Middle frontal gyrus (tissue), 1 donor: ENCODE data around the gene APOBEC3H.

Experiments used
- DNase-seq: peaks from one replicate; pipeline ENCODE4 v3.0.0-alpha.2; 2015; ENCODE audit warnings: low spot score; ENCODE audit errors: extremely low spot score

Gene APOBEC3H

DNA sequence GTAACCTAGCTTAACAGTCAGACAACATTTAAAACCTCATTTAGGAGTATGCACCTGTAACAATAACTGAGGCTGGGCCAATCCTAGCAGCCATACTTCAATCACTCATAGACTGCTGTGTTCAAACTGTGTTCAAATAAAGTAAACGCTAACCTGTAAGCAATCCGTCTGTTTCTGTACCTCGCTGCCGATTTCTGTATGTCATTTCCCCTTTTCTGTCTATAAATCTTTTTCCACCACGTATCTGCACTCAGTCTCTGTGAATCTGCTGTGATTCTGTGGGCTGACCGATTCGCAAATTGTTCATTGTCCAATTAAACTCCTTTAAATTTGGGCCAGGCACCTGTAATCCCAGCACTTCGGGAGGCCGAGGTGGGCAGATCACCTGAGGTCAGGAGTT, 12.3 kb downstream of the APOBEC3H start:
- no peak for DNase-seq

DNA sequence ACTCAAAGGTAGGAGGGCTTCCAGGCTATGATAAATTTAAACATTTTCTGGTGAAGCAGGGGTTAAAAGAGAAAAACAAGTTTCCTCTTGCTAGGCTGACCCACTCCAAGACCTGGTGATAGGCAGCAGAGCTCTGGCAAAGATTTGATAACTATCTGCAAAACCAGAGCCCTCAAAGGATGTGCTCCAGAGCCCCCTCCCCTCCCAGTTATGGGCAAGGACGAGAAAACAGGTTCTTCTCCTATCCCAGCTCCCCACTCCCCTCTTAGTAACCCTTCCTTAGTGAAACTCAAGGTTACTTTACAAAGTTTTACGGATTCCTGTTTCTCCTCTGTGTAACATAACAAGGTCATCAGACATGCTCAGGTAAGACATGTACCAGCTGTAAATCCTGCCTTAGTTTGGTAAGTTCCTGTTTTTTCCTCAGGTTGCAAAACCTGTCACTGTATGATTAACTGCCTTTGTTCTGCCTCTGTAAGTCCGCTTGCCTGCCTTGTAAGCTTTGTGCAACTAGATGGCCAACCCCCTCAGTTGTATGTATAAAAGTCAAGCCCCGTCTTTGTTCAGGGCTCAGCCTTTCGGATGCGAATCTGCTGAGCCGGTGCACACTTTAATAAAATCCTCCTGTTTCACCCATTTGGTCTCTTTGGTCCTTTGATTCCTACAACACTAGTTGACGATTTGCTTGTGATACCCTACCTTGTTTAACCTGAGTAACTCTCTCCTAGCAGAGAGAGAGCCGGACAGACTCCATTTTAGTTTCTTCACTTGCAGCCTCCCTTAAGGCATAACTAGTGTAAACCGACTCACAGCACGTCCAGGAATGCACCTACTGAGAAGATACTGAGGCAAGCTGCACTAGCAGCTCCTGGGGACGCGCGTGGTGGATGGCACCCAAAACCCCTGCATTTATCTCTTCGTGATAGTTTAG, 13.9 kb downstream of the APOBEC3H start:
- DNase-seq, result no peak

DNA sequence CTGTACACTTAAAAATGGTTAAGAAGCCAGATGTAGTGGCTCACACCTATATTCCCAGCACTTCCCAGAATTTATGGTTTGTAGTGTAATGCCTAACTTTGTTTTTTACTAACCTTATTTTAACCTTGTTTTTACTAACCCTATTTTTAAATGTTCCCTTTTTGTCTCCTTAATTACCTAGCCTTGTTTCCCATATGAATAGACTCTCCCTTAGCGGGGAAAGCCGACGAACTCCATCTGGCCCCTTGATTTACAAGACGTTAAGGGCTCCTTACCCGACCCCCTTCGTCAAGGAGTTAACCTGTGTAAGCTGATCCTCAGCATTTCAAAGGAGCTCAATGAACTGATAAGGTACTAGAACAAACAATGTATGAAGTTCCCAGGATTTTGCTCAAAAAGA, 17.1 kb downstream of the APOBEC3H start:
- DNase-seq, result no peak

DNA sequence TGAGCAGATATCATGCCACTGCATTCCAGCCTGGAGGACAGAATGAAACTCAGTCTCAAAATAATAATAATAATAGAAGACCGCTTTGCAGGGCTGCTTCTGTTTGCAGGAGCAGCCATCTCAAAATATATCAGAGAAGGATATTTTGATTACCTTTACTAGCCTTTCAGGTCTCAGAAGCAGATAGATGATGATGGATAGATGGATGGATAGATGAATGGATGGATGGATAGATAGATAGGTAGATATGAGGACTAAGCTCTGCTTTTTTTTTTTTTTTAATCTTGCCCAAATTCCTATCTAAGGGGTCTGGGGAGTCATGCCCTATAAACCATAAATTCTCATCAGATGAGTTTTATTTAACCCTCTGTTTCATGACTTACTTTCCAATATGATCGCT, 18.5 kb downstream of the APOBEC3H start:
- no peak for DNase-seq

DNA sequence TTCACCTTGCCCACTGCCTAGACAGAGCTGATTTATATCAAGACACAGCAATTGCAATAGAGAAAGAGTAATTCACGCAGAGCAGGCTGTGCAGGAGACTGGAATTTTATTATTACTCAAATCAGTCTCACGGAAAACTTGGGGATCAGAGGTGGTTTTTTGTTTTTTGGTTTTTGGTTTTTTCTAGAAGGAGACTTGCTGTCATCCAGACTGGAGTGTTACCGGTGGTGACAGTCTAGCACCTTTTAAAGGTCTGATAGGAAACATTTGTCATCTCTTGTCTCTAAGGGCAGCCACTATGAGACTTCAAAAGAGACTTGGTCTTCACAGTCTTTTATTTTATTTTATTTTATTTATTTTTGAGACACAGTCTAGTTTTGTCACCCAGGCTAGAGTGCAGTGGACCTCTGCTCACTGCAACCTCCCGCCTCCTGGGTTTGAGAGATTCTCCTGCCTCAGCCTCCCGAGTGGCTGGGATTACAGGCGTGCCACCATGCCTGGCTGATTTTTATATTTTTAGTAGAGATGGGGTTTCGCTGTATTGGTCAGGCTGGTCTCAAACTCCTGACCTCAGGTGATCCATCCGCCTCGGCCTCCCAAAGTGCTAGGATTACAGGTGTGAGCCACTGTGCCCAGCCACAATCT, 19.1 kb downstream of the APOBEC3H start:
- no peak for DNase-seq

DNA sequence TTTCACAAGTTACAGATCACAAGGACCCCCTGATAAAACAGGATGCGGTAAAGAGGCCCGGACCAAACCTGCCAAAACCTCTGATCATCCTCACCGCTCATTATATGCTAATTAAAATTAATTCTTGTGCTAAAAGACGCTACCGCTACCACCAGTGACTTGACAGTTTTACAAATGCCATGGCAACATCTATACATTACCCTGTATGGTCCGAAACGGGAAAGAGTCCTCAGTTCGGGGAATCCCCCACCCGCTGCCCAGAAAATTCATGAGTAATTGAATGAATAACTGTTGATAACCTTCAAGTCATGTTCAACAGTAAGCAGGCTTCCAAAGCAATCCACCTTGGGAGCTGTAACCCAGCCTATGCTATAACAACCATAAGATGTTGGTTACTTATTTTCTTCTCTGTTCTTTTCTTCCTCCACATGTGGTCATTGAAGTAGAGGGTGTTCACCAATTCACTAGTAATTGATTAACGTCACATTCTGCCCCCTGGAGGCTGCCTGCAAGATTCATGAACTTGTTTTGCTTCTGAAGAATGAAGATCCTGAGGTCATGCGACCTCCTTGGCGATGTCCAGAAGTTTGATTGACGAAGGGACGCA, 20.6 kb downstream of the APOBEC3H start:
- no peak for DNase-seq

DNA sequence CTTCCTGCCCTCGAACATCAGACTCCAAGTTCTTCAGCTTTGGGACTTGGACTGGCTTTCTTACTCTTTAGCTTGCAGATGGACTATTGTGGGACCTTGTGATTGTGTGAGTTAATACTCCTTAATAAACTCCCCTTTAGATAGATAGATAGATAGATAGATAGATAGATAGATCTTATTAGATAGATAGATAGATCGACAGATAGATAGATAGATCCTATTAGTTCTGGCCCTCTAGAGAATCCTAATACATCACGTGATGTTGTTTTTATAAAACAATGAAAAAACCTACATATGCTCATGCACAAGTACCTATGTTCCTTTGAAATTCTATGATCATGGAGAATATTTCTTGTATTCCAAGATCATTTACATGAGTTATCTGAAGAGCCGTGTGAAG, 23.9 kb downstream of the APOBEC3H start:
- no peak for DNase-seq

DNA sequence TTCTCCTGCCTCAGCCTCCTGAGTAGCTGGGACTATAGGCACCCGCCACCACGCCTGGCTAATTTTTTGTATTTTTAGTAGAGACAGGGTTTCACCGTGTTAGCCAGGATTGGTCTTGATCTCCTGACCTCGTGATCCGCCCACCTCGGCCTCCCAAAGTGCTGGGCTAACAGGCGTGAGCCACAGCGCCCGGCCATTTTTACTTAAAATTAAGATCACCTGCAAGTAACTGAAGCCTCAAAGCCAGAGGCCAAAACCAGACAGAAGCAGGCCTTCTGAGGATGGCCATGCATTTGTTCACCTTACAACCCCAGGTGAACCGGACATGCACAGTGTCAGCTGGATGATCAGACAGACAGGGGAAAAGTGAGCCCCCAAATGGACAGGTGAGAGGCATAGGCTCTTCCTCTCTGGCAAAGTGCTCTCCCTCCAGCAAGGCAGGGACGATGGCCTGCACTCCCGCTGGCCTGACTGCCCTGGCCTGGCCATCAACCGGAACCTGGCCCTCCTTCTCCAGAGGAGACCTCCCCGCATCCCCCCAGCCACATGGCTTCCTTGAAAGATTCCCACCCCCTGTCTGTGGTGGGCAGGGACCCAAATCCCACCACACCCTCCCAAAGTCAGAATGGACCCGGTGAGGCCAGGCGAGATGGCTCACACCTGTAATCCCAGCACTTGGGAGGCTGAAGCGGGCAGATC, 25.9 kb downstream of the APOBEC3H start:
- no peak for DNase-seq

DNA sequence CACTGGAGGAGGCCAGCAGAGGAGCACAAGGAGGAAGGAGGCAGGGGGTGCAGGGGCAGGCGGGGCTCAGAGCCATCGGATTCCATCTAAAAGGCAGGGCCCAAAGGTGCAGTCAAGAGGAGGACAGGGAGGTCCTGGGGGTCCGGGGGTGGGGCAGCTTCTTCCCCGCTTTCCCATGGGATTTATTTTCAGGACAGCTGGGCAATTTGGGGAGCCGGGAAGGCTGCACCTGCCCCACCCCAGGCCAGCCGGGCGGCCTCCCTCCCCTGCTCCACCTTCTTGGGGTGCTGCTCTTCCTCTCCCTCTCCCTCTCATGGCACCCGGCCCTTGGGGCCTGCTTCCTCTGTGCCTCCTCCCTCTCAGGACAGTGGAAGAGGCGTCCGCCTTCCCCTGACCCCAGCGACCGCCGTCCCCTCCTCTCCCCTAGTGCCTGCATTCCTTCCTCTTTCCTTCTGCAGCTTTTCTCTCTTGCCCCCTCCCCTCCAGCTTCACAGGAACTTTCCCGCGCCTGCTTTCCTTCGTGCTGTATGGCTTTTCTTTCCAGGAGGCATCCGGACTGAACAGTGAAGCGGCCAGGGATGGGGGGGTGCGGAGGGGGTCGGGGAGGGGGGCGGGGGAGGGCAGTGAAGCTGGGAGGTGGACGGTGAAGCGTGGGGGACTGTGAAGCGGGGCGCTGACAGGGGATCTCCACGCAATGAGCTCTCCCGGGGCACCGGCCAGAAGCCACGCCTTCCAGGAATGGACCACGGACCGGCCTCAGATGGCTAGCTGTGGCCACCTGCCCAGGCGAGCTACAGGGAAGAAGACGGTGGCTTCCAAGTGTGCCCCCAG, 26.9 kb downstream of the APOBEC3H start:
- no peak for DNase-seq

DNA sequence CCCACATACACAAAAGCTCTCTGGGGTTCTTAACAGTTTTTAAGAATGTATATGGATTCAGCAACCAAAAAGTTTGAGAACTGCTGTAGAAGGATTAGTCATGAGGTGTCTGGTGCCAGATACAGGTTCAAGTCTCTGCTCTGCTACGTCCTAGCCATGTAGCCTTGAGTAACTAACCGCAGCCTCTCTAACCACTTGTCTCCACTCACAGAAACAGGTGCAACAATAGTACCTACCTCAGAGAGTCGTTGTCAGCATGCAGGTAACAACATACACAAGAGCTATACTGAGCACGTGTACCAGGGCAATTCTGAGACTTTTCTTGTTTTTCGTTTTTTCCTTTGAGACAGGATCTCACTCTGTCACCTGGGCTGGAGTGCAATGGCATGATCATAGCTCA, 28.6 kb downstream of the APOBEC3H start:
- DNase-seq, result no peak

DNA sequence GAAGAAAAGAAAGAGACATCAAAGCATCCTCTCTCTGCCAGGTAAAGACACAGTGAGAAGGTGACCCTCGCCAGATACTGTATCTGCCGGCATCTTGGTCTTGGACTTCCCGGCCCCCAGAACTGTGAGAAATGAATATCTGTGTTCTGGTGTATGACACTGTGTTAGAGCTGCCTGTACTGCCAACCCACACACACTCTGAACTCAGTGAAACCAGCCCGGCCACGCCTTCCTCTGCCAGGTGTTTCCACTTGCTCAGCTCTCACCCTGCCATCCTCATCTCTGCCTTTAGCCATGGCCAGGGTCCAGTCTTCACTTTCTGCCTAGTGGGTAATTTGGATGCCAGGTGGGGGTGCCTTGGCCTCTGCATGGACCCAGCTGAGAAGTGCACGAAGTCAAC, 31.5 kb downstream of the APOBEC3H start:
- DNase-seq, result no peak

DNA sequence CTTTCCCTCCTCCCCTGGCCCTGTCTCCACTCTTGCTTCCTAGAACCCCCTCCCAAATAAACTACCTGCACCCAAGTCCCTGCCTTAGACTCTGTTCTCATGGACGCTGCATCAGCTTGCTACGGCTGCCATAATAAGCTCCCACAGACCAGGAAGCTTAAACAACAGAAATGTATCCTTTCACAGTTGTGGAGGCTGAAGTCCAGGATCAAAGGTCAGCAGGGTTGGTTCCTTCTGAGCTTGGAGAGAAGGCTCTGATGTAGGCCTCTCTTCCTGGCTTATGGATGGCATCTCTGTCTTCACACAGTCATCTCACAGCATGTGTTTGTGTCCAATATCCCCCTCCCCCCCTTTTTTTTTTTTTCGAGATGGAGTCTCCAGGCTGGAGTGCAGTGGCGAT, 32.0 kb downstream of the APOBEC3H start:
- DNase-seq, result no peak

DNA sequence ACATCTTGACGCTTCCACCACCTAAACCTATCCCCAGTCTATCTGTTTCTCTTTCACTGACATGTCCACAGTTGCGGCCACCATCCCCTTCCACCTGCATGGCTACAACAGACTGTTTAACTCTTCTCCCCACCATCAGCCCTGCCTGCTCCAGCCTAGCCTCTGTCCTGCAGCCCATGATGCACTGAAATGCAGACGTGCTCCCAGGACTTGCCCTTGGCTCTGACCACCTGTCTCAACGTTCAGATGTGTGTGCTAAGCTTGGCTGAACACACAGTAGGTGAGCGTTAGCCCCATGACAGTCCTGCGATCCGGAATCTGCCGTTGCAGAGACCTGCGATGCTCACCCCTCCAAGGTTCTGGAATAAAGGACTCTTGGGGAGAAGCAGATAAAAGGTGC, 32.7 kb downstream of the APOBEC3H start:
- no peak for DNase-seq

DNA sequence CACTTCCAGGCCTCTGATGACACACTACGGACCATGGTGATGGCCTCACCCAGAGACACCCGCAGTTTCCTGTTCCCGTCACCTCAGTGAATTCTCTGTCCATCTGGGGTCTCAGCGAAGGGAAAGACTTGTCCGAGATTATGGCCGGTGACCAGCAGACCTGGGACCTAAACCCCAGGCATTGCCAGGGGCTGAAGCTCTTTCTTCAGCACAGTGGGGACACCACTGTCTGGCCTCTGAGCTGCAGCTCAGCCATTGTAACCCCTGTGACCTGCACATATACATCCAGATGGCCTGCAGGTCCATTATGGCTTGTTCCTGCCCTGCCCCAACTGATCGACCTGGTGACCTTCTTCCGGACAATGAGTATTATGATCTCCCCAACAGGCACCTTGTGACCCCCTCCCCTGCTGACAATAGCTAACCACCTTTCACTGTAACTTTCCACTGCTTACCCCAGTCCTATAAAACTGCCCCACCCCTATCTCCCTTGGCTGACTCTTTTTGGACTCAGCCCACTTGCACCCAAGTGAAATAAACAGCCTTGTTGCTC, 33.2 kb downstream of the APOBEC3H start:
- DNase-seq, result no peak

DNA sequence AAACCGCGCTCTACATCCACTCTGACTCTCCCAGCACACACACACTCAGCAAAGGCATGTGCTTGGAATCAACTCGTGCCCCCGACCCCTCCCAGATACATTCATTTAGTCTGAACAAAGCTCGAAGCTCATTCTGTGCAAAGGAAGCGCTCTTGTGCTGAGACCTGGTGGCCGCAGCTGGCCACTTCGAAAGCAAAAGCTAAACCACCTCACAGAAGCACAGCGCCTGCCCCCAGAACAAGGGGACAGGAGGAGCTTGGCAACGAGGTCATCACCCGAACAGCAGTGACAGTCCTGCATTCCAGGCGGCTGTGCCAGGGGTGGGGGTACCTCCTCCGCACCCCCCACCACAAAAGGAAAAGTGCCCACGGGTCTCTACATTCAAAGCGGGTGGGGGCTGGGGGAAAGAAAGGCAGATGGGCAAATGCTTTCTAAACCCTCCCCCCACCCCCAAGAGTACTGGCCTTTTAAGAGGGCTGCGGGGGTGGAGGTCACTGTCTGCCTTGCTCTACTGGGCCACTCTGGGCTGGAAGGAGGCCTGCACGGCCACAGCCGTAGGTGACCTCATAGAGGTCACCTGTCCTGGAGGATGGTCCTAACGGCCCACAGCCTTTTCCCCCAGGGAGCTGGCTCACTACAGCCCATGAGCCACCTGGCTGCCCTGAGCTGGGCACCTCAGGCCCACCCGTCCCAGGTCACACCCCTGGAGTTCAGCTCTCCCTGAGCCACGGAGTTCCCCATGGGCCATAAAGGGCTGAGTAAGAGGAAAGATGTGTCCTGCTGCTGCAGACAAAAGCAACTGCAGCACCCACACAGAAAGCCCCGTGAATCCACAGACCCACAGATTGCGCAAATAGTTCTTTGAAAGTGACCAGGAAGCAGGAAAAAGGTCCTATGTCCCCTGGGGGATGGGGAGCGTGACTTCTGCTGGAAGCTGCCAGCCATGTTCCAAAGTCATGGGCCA, 34.1 kb downstream of the APOBEC3H start:
- DNase-seq, result no peak

DNA sequence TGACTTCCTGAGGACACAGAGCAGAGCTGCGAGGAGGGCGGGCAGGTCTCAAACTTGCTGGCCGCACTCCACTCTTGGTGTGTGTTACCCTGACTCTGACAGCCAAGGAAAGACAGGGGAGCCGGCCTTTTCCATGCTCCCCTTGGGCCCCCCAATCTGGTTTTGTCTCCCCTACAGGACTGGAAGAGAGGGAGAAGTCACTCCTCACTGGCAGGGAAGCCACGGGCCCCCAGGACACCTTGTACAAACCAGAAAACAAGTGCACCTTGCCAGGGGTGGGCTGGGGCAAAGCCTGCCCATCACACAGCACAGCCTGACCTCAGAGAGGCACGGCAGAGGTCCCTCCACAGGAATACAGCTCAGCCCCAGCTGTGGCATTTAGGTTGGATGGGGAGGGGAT, 35.2 kb downstream of the APOBEC3H start:
- DNase-seq, result no peak

DNA sequence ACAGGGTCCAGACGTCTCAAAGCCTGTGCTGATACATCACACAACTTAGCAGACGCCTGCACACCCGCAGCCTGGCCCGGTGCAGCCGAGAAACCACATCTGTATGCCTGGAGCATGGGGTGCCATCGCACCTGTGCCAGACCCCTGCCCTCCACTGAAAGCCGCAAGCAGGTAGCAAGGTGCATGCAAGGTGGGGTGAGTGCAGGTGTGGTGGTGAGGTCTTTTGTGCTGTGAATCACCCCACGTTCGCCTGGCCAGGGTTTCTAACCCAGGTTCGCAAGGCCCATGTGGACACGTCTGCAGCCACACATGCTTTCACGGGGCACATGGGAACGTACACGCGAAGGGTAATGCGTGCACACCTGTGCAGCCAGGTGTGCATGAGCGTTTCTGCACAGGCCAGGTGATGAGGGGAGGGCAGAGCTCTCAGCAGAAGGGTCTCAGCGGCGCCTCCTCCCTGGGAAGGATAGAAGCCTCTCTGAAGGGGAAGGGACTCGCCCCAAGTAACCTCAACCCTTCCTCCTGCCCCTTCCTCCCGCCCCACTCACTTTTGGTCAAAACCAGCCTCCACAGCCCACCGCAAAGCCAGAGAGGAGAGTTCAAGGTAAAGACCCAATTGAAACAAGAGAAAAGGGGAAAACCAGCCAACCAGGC, 36.0 kb downstream of the APOBEC3H start:
- no peak for DNase-seq

DNA sequence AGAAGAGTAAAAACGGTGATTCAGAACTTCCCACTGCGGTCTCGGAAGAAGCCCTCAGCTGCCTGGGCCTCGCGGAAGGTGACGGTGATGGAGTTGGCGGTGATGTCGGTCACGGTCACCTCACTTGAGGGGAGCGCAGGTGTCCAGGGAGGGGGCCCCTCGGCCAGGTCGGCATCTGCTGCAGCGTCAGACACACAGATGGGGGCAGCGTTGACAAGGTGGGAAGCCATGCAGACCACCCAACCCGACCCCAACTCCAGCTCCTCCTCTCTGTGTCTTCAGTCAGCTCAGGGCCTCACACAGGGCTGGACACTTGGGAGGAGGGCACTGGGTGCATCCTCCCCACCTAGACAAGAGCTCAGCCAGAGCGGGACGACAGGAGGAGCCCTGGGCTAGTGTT, 36.8 kb downstream of the APOBEC3H start:
- DNase-seq, result no peak
